COR-L47 (cell line): ENCODE data around the gene CTNNA3.
A peak's percentile ranks its signal among the peaks of the same experiment; 100 is the strongest.

Source experiments
- DNase-seq: peaks from one replicate; lab custom pipeline; 2025; lab: John Stamatoyannopoulos, UW

Gene CTNNA3

GRCh38 chr10:66752714-66753113 is 943.3 kb downstream of the CTNNA3 start:
- no peak for DNase-seq

DNA sequence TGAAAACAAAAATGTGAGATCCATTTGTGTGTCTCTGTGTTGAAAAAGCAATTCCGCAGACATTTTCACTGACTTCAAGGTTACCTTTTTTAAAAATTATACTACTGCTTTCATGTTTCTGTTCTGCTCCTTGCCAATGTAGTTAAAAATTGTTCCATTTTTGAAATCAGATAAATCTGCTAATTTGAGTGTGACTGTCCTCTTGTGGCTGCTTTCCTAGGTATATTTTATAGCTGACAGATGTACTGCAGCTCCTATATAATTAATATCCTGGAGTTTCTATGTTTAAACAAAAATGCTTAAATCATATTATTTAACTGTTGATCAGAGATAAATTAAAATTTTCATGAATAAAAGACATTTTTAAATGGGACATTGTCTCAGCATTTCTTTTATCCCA is 947.8 kb downstream of the CTNNA3 start:
- no peak for DNase-seq

GRCh38 chr10:66747451-66747850 is 948.5 kb downstream of the CTNNA3 start:
- no peak for DNase-seq

GRCh38 chr10:66746711-66747110 is 949.3 kb downstream of the CTNNA3 start:
- DNase-seq, result no peak

- no peak for DNase-seq
Observed at GRCh38 chr10:66746246-66746645, 949.7 kb downstream of the CTNNA3 start.

GRCh38 chr10:66744915-66745314 is 951.1 kb downstream of the CTNNA3 start:
- no peak for DNase-seq

DNA sequence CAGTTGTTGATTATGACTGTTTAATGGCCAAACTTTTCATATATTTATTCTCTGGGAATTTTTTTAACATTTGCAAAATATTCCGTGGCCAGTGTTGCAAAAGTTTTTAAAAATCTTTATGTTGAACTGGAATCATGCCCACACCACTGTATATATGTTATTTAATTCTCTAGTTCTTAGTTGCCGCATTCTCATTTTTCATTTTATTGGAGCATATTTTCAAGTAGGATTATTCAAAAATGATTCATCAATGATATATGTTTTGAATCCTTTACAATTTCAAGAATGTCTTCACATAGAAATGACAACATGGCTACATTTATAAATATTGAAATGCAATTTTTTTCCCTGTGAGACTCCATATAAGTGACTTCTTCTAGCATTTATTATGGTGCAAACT is 958.8 kb downstream of the CTNNA3 start:
- DNase-seq, result no peak

DNA sequence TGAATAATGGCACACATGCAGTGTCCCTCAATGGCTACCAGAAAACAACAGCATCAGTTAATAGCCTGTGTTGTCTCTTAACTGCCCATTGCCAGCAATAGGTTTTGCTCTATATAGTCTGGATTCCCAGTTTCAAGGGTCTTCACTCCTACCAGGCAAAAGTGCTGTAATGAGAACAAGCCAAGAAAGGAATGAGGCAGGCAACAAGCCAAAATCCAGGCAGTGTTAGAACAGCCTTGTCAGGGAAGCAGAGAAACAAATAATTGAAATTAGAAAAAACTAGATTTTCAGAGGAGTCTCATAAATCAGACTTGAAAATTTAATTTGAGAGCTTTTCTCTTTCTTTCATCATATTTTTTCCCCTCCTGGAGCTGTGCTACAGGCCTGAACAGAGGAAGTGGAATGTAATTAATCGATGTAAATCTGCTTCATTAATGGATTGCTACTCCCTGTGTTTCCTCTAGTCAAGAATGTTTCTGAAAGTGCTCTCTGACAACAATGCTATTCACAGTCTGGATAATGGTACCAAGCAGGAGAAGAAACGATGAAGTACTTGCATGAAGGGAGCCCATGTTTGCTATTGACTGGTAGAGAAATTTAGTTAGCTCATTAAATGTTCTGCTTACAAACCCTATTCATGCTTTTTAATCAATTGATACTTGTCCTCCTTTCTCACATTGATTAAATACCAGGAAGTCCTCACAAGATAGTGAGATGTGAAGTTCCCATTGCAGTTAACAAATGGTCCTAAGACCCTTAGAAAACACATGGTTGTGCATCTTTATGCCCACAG is 972.2 kb downstream of the CTNNA3 start:
- no peak for DNase-seq

- no peak for DNase-seq
Observed at GRCh38 chr10:66719483-66719882, 976.5 kb downstream of the CTNNA3 start.

- DNase-seq, result peak; percentile 0
Observed at GRCh38 chr10:66717231-66717981, 978.6 kb downstream of the CTNNA3 start.

- DNase-seq, result no peak
Observed at GRCh38 chr10:66714741-66715140, 981.3 kb downstream of the CTNNA3 start.

- DNase-seq, result no peak
Observed at GRCh38 chr10:66713387-66713786, 982.6 kb downstream of the CTNNA3 start.

DNA sequence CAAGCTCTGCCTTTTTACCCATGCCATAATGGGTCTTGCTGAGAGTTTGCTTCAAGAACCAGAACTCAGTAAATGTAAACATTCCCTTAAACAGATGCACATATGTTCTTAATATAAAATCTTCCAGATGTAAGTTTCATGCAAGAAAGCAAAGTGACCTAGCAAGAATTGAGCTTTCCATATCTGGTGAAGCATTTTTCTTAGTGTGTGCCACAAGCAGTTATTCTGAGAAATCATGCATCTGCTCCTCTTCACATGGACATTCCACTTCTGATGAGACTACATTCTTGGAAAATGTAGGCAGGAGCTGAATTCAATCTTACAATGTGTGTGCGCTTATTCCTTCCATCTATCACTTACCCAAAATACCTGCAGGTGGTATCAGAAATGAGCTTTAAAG is 997.9 kb downstream of the CTNNA3 start:
- DNase-seq, result no peak

- no peak for DNase-seq
Observed at GRCh38 chr10:66695046-66695445, 1000.9 kb downstream of the CTNNA3 start.

DNA sequence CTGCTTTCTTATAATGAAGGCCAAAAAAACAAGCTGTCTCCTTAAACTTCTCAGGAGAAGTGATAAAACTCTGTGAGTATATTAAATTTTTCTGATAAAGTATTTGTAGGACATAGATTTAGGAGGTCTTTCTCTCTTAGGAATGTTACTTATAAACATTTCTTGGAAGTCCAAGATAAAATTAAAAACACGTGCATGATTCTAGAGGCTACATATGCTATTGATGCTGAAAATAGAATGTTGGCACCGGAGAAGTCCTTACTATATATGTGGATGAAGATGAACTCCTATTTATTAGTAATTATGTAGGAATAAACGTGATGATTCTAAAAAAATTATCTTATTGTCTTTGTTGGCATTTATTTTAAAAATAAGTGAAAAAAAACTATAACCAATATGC is 1011.4 kb downstream of the CTNNA3 start:
- DNase-seq, result no peak

DNA sequence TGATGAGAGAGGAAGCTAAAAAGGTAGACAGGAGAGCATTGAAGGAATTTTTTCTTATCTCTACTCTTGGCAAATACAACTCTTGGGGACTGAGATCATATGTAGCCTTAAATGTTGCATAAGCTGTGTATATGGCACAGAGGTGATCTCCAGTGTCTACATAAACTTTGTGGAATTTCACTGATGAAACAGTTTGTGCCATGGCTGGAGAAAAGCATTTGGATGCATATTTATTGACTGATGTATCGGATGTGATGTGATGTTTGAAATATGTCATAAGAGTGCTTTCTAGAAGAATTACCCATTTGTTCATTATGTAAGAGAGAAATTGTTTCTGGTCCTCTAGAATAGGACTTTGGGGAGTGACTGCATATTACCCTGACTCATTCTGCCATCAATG is 1015.1 kb downstream of the CTNNA3 start:
- no peak for DNase-seq

- no peak for DNase-seq
Observed at GRCh38 chr10:66678521-66678920, 1017.5 kb downstream of the CTNNA3 start.

- no peak for DNase-seq
Observed at GRCh38 chr10:66673071-66673470, 1022.9 kb downstream of the CTNNA3 start.

- no peak for DNase-seq
Observed at GRCh38 chr10:66671562-66671961, 1024.4 kb downstream of the CTNNA3 start.

DNA sequence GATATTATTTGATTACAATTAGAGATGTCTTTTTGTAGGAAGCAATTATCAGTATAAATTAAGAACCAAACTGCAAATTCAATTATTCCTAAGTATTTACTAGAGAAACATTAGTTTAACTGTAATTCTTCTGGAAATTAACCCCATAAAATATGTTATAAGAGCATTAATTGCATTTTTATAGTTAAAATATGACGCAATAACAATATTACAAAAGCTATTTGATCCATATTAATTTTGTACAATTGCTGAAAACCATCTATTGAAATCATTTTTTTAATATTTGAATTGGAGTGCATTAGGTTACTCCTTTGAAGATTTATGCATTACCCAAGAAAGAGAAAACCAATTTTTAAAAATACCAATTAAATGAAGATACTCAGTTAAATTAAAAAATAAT is 1024.9 kb downstream of the CTNNA3 start:
- no peak for DNase-seq

DNA sequence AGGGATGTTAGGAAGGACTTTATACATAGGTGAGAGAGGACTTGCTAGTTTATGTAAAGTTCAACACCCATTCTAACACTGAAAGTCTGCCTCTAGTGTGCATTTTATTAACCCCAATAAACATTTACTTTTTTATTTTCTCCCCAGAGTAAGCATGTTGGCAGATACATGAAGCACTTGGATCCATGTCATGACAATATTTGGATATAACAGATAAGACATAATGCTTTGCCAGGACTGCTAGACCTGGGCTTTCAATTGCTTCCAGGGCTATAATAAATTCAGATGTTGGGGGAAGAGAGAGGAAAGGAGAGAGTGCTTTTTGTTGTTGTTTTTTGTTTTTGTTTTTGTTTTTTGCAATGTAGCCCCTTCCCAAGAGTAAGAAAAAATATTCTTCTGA is 1039.5 kb downstream of the CTNNA3 start:
- no peak for DNase-seq

- no peak for DNase-seq
Observed at GRCh38 chr10:66654861-66655260, 1041.1 kb downstream of the CTNNA3 start.

DNA sequence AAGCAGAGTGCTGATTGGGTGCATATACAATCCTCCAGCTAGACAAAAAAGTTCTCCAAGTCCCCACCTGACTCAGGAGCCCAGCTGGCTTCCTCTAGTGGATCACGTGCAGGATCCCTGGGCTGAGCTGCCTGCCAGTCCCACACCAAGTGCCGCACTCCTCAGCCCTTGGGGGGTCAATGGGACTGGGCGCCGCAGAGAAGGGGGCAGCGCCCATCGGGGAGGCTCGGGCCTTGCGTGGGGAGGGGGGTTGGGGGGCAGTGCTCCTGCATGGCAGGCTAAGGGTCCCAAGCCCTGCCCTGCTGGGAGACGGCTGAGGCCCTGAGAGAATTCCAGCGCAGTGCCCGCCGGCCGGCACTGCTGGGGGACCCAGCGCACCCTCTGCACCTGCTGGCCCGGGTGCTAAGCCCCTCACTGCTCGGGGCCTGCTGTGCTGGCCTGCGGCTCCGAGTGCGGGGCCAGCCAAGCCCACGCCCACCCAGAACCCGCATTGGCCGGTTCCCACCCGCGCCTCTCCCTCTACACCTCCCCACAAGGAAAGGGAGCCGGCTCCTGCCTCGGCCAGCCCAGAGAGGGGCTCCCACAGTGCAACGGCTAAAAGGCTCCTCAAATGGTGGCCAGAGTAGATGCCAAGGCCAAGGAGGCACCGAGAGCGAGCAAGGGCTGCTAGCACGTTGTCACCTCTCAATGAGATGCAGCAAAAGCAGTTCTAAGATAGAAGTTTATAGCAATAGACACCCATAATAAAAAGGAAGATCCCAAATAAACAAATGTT is 1044.5 kb downstream of the CTNNA3 start:
- no peak for DNase-seq
